Coronary artery (tissue), 2 donors: ENCODE data around the gene BNC2.

Source experiments
- DNase-seq: peaks from one replicate; pipeline ENCODE4 v3.0.0-alpha.2; 2017; ENCODE audit warnings: low spot score
- H3K27ac ChIP-seq, 2 donors: fragments of 200-600 bp; sonication (generic); one replicate each; pipeline ENCODE4 v1.5.1; 2016 to 2019
- H3K4me3 ChIP-seq: fragments of 200-600 bp; sonication (generic); 2 replicates; pipeline ENCODE4 v1.5.1; 2016; ENCODE audit warnings: mild to moderate bottlenecking, moderate library complexity
- CTCF ChIP-seq: fragments of 200-600 bp; sonication (generic); IDR thresholded peaks from one replicate; pipeline ENCODE4 v1.5.1; 2019; ENCODE audit warnings: antibody characterized with exemption

The BNC2 gene

GRCh38 chr9:16361118-16361517 is 509.4 kb downstream of the BNC2 start:
- no peak for TF ChIP-seq CTCF
- DNase-seq, result no peak
- Histone ChIP-seq H3K4me3 (no peak overlapping the region), H3K27ac (no peak overlapping the region)

- DNase-seq, result no peak
- Histone ChIP-seq H3K27ac (no peak overlapping the region), H3K4me3 (no peak overlapping the region)
- TF ChIP-seq CTCF, result no peak
Measured at GRCh38 chr9:16360247-16360646, 510.2 kb downstream of the BNC2 start.
